PC-9 (cell line): ENCODE data around the gene SLX9. TPM values are rescaled to one million over a fixed set of nuclear protein-coding genes. Genes with fewer than 3 reads are reported as not detected.

ENCODE experiments used
- BruUV-seq: library from RNA; stranded (reverse); fragments of 400-500 nt; replicated peaks from 2 replicates; lab custom pipeline; 2021; lab: Mats Ljungman, UMichigan
- CTCF ChIA-PET: fragments of 300-600 bp; sonication (Branson Sonifier 250); formaldehyde crosslinking; loops from one replicate; lab custom pipeline; 2022; ENCODE audit warnings: antibody characterized with exemption; lab: Charles Lee
- POLR2A ChIA-PET: fragments of 300-600 bp; sonication (Branson Sonifier 250); formaldehyde crosslinking; loops from one replicate; lab custom pipeline; 2022; ENCODE audit warnings: antibody characterized with exemption; ENCODE audit not compliant: unreplicated experiment; lab: Charles Lee
- DNase-seq, 2 experiments: peaks; one replicate each; pipeline versions ENCODE4 v3.0.0 to v3.0.0-alpha.2; 2015 to 2022; ENCODE audit warnings: mixed read lengths in 1 of 2
- H2AFZ ChIP-seq: fragments of 200-600 bp; sonication (generic); 2 replicates; pipeline ENCODE4 v1.8.1; 2017; ENCODE audit warnings: antibody characterized with exemption
- H3F3A ChIP-seq: fragments of 200-600 bp; sonication (generic); 2 replicates; pipeline ENCODE4 v1.8.1; 2017; ENCODE audit warnings: antibody characterized with exemption, mild to moderate bottlenecking, low read depth; ENCODE audit not compliant: insufficient read depth
- H3K27ac ChIP-seq: fragments of 200-600 bp; sonication (generic); 2 replicates; pipeline ENCODE4 v1.6.1; 2016; ENCODE audit warnings: mixed run types
- H3K27me3 ChIP-seq: fragments of 200-600 bp; sonication (generic); 2 replicates; pipeline ENCODE4 v1.6.1; 2016; ENCODE audit warnings: low read depth, mixed run types; ENCODE audit not compliant: insufficient read depth
- H3K36me3 ChIP-seq: fragments of 200-600 bp; sonication (generic); 2 replicates; pipeline ENCODE4 v1.6.1; 2016; ENCODE audit warnings: low read depth, mixed run types
- H3K4me1 ChIP-seq: fragments of 200-600 bp; sonication (generic); replicated peaks from 2 replicates; pipeline ENCODE4 v1.6.1; 2016; ENCODE audit warnings: mixed run types; ENCODE audit not compliant: insufficient read depth
- H3K4me2 ChIP-seq: fragments of 200-600 bp; sonication (generic); 2 replicates; pipeline ENCODE4 v1.6.1; 2017; ENCODE audit warnings: mixed run types
- H3K4me3 ChIP-seq: fragments of 200-600 bp; sonication (generic); 2 replicates; pipeline ENCODE4 v1.6.1; 2016; ENCODE audit warnings: mixed run types
- H3K79me2 ChIP-seq: fragments of 200-600 bp; sonication (generic); 2 replicates; pipeline ENCODE4 v1.6.1; 2017; ENCODE audit warnings: low read depth, mixed run types
- H3K9me2 ChIP-seq: fragments of 200-600 bp; sonication (generic); 2 replicates; pipeline ENCODE4 v1.8.1; 2017; ENCODE audit warnings: mild to moderate bottlenecking; ENCODE audit not compliant: insufficient read depth
- H3K9me3 ChIP-seq: fragments of 200-600 bp; sonication (generic); 2 replicates; pipeline ENCODE4 v1.8.1; 2016; ENCODE audit warnings: low read depth; ENCODE audit not compliant: insufficient read depth
- H4K20me1 ChIP-seq: fragments of 200-600 bp; sonication (generic); 2 replicates; pipeline ENCODE4 v1.8.1; 2017; ENCODE audit not compliant: insufficient read depth
- EZH2 ChIP-seq: fragments of 200-600 bp; sonication (generic); IDR thresholded peaks from 2 replicates; pipeline ENCODE4 v1.8.0; 2017; ENCODE audit warnings: antibody characterized with exemption, low read depth
- intact Hi-C: fragments of 100-400 bp; cut with micrococcal nuclease; formaldehyde crosslinking; loops from one replicate; pipeline ENCODE4 v1.10.0; 2022; ENCODE audit not compliant: unreplicated experiment
- total RNA-seq: library from RNA; stranded (reverse); gene quantifications from 2 replicates; pipeline ENCODE4 v1.2.3, GENCODE V29; 2021
- TF ChIP-seq, protein P1 (sequence below): fragments of 200-600 bp; sonication (generic); conservative IDR thresholded peaks from 2 replicates; pipeline ENCODE4 v1.6.1; 2017; ENCODE audit warnings: mixed run types, antibody characterized with exemption, mild to moderate bottlenecking, moderate library complexity

SLX9 gene
- total RNA-seq, 1 experiment from 2014 or later = 22.8 TPM

DNA sequence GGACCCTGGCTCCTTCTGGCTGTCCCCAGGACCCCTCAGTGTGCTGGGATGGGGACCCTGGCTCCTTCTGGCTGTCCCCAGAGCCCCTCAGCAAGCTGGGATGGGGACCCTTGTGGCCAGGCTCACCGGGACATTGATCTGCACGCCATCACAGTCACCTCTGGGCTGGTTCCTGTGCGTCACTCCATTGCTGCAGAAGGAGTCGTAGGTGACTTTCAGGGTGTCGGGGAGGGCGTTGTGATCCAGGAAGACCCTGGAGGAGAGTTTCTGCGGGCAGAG is 46.6 kb upstream of the SLX9 start:
- H3K4me1 ChIP-seq = no peaks in the 10 kb centered on the region
- H3K79me2 ChIP-seq = no peaks in the 10 kb centered on the region
- no TSS peak for BruUV-seq
- H3K4me2 ChIP-seq = no peak overlapping the region
- H3K27ac ChIP-seq = no peak overlapping the region
- ChIA-PET POLR2A (no interaction called here), CTCF (no interaction called here)
- no peak for DNase-seq
- H3K9me2 ChIP-seq = no peaks in the 10 kb centered on the region
- no peaks in the 10 kb centered on the region for H3K27me3 ChIP-seq
- peaks cover 4% of the 10 kb centered on the region; the same call in 1 of the 2 replicates for H3F3A ChIP-seq
- TF ChIP-seq EZH2 = no peak
- TF ChIP-seq, protein P1, sequence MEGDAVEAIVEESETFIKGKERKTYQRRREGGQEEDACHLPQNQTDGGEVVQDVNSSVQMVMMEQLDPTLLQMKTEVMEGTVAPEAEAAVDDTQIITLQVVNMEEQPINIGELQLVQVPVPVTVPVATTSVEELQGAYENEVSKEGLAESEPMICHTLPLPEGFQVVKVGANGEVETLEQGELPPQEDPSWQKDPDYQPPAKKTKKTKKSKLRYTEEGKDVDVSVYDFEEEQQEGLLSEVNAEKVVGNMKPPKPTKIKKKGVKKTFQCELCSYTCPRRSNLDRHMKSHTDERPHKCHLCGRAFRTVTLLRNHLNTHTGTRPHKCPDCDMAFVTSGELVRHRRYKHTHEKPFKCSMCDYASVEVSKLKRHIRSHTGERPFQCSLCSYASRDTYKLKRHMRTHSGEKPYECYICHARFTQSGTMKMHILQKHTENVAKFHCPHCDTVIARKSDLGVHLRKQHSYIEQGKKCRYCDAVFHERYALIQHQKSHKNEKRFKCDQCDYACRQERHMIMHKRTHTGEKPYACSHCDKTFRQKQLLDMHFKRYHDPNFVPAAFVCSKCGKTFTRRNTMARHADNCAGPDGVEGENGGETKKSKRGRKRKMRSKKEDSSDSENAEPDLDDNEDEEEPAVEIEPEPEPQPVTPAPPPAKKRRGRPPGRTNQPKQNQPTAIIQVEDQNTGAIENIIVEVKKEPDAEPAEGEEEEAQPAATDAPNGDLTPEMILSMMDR = no peak
- no peak overlapping the region for H2AFZ ChIP-seq
- intact Hi-C loops = loop anchor here (2.0 kb wide), 1 partner anchor 36 kb away; no protein-coding TSS in a partner anchor
- no peaks in the 10 kb centered on the region for H3K9me3 ChIP-seq
- no peaks in the 10 kb centered on the region for H4K20me1 ChIP-seq
- no peaks in the 10 kb centered on the region for H3K36me3 ChIP-seq
- no peak overlapping the region for H3K4me3 ChIP-seq

DNA sequence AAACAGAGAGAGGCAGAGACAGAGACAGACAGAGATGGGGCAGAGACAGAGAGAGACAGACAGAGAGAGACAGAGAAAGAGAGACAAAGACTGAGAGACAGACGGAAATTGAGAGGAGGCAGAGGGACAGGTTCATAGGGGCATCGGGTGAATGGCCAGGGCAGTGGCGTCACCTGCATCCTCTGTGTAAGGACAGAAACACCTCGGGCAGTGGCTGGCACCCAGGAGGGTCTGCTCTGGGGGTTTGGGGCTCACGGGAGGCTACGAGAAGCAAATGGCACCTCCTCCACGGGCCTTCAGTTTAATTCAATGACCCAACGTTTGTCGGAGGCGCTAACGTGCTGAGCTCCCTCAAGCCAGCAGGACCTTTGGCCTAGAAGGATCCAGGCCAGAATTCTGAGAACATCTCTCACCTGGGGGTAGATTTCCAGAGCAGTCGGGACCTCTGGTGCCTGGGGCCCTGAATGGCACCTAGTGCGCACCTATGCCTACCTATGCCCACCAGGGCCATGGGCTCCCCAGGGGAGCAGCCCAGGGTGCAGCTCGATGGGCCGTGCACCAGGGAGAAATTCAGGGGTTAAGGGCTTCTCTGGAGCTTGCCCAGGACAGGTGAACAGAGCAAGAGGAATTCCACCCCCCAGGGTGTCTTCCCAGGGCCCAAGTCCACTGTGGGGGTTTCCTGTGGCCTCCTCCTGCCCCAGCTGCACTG is 45.7 kb upstream of the SLX9 start:
- Histone ChIP-seq H3K9me2 (no peaks in the 10 kb centered on the region), H3K36me3 (no peaks in the 10 kb centered on the region), H3F3A (peaks cover 4% of the 10 kb centered on the region), H3K9me3 (no peaks in the 10 kb centered on the region), H3K4me3 (no peak overlapping the region), H3K4me1 (no peaks in the 10 kb centered on the region), H3K4me2 (no peak overlapping the region), H2AFZ (no peak overlapping the region), H3K27ac (no peak overlapping the region), H4K20me1 (no peaks in the 10 kb centered on the region), H3K79me2 (no peaks in the 10 kb centered on the region), H3K27me3 (no peaks in the 10 kb centered on the region)
- intact Hi-C loops = loop anchor here (2.0 kb wide), 1 partner anchor 35 kb away; no protein-coding TSS in a partner anchor
- CTCF ChIA-PET = interaction anchor here (0.6 kb wide), 1 partner anchor 17 kb away, joined by 3 read pairs; no protein-coding TSS in a partner anchor
- DNase-seq = no peak
- TF ChIP-seq, protein P1 = no peak
- TF ChIP-seq EZH2 = no peak
- no TSS peak for BruUV-seq
- POLR2A ChIA-PET = interaction anchor here (0.5 kb wide), 1 partner anchor 21 kb away, joined by 4 read pairs; no protein-coding TSS in a partner anchor

DNA sequence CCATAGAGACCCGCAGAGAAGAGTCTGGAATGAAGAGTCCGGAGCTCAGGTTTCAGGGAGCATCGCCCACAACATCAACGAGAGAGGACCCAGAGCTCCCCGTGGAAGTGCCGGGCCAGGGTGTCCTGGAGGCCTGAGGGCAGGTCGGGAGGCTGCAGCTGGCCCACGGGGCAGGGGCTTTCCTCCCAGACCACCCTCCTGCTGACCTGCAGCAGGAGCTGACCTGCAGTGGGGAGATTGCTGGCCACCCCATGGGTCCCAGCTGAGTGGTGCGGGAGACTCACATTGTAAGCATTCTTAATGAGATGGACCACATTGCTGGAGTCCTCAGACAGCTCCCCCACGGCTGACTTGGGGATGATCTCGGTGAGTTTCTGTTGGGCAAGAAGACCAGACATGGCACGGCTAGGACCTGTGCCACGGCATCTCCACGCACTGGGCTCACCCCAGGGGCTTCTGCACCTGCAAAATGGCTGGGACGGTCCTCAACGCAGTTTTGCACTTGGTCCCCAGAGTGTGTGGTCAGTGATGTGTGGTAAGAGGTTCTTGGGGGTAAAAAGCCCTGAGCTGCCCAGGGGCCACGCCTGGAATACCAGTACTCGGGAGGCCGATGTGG is 45.0 kb upstream of the SLX9 start:
- POLR2A ChIA-PET = no interaction called here
- intact Hi-C loops = no loop called here
- H2AFZ ChIP-seq = no peak overlapping the region
- H4K20me1 ChIP-seq = no peaks in the 10 kb centered on the region
- TF ChIP-seq EZH2 = no peak
- TF ChIP-seq, protein P1 = no peak
- no peak for DNase-seq
- H3K27ac ChIP-seq = no peak overlapping the region
- CTCF ChIA-PET = no interaction called here
- H3K9me3 ChIP-seq = no peaks in the 10 kb centered on the region
- no peaks in the 10 kb centered on the region for H3K9me2 ChIP-seq
- no TSS peak for BruUV-seq
- no peak overlapping the region for H3K4me2 ChIP-seq
- H3K27me3 ChIP-seq = no peaks in the 10 kb centered on the region
- no peak overlapping the region for H3K4me3 ChIP-seq
- no peaks in the 10 kb centered on the region for H3K79me2 ChIP-seq
- H3K36me3 ChIP-seq = no peaks in the 10 kb centered on the region
- no peaks in the 10 kb centered on the region for H3K4me1 ChIP-seq
- H3F3A ChIP-seq = peaks cover 4% of the 10 kb centered on the region
